Endothelial cell of umbilical vein (primary cell): Measurements from ENCODE around the gene NR3C1.

Experiments used
- CTCF ChIP-seq, 2 donors: IDR thresholded peaks; 1 replicate in 1 of 2; 2 replicates in 1 of 2; pipeline ENCODE4 v1.5.1; 2011; ENCODE audit warnings: low read length in 2 of 2, mild to moderate bottlenecking in 2 of 2, moderate library complexity in 2 of 2, control low read depth in 1 of 2, inconsistent platforms in 1 of 2, low read depth in 1 of 2; ENCODE audit not compliant: insufficient read depth in 1 of 2; ENCODE audit errors: extremely low read depth in 1 of 2
- JUN ChIP-seq: IDR thresholded peaks from 2 replicates; pipeline ENCODE4 v1.6.1; 2011; ENCODE audit warnings: borderline replicate concordance, low read depth; ENCODE audit not compliant: insufficient read length, insufficient read depth
- POLR2A ChIP-seq: IDR thresholded peaks from 2 replicates; pipeline ENCODE4 v1.6.1; 2012; ENCODE audit warnings: low read depth, mild to moderate bottlenecking, control low read depth, low read length
- POLR2AphosphoS5 ChIP-seq: IDR thresholded peaks from 2 replicates; pipeline ENCODE4 v1.6.1; 2012; ENCODE audit warnings: low read depth, mild to moderate bottlenecking, control low read depth, low read length, moderate library complexity; ENCODE audit not compliant: insufficient read depth

GRCh38 chr5:143390258-143390657 lies 13.2 kb downstream of the NR3C1 start:
- TF ChIP-seq POLR2A = no peak
- TF ChIP-seq CTCF (IDR thresholded peaks at IDR 0.05; ENCODE audit: extremely low read depth in 1 of 2, insufficient read depth in 1 of 2, low read depth in 1 of 2, low read length in 2 of 2) = no peak
- no peak for TF ChIP-seq POLR2AphosphoS5
- no peak for TF ChIP-seq JUN
